Measurements from ENCODE around the gene MAP7D1.
A peak's percentile ranks its signal among the peaks of the same experiment; 100 is the strongest.
"Not testable (repeated sequence)": the region's sequence is repeated elsewhere in the genome, so short reads cannot be mapped to it uniquely, and the experiment has no call there.

Gene MAP7D1

DNA sequence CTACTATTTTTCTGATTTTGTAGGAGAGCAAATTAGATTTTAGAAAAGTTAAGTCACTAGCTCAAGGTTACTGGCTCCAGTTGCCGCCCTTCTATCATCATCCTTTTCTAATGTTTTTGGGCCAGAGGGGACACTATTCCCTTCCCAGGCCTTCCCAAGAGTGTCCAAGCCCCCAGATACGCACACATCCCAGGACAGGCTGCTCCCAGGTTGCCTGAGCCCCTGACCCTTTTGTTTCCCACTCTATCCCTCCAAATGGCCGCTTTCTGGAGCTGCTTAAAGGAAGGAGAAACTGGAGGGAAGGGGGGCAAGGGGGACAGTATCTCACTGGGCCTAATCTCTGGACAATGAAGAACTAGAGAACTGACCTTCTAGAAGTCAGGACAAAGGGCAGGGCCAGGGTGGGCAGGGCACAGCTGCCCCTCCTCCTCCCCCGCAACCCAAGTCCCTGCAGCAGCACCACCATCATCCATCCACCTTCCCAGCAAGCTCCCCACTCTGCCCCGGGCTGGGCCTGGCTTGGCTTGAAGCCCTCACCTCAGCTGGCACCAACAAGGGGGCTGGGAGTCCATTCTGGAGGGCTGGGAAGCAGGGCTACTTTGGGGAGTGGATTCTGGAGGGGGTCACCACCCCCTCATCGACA lies 1.1 kb upstream of the MAP7D1 start:
- no peak for DNase-seq

DNA sequence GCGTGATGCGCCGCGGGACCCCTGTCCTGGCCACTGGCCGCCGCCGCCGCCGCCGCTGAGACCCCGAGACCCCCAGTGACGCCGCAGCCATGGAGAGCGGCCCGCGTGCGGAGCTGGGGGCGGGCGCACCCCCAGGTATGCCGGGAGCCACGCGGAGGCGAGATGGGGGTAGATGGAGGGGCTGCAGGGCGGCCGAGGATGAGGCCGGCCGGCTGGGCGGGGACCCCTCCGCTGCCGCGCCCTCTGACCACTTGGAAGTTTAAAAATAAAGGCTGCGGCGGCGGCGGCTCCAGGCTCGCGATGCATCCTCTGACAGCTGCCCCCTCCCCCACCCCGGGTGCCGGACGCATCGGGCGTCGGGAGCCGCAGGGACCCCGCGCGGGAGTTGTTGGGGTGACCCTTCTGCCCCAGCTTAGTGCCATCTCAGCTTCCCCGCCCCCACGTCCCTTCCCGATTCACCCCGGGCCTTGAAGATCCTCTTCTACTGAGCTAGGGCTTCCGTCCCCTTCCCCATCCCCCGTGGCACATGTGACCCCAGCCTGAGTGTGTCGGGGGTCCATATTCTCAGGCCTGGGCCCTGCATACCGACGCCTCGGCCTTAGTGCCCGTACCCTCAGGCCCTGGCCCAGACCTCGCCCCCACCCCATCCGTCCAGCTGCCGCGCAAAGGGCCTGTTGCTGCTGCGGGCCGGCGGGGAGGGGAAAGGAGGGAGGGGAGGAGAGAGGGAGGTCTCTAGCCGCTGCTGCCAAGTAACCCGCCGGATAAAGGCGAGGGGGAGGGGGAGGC lies 562 bp downstream of the MAP7D1 start:
- DNase-seq, result peak; percentile 68 to 85

DNA sequence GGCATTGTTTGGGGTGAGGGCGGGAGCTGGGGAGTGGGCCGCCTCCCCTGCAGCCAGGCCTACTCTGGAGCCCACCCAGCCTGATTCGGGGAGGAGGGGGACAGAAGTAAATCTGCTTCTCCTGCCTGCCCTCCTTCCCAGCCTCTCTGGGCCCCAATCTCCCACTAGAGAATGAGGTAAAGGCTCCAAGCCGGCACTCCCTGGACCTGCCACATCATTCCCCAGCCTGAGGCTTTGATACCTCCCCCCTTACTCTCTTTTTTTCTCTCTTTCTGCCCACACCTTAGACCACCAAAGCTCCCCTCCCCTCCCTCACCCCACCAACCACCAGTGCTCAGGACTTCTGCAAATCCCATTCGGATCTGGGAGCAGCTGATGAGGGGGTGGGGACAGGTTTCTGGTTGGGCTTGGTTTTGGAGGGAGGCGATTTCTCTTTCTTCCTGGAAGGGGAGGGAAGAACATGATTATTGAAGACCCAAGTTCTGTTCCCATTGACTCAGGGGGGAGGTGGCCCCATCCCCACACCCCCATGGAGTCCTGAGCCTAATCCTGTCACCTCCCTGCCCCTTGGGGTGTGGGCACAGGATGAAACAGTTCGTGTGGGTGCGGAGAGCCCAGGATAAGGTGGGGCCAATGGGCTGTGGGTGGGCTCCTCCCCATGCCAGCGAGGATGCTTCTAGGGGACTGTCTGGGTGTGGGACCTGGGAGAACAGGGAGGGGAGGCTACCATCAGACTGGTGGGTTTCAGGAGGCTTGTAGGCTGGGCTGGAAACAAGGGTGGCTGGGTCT lies 1.3 kb downstream of the MAP7D1 start:
- DNase-seq, result no peak

DNA sequence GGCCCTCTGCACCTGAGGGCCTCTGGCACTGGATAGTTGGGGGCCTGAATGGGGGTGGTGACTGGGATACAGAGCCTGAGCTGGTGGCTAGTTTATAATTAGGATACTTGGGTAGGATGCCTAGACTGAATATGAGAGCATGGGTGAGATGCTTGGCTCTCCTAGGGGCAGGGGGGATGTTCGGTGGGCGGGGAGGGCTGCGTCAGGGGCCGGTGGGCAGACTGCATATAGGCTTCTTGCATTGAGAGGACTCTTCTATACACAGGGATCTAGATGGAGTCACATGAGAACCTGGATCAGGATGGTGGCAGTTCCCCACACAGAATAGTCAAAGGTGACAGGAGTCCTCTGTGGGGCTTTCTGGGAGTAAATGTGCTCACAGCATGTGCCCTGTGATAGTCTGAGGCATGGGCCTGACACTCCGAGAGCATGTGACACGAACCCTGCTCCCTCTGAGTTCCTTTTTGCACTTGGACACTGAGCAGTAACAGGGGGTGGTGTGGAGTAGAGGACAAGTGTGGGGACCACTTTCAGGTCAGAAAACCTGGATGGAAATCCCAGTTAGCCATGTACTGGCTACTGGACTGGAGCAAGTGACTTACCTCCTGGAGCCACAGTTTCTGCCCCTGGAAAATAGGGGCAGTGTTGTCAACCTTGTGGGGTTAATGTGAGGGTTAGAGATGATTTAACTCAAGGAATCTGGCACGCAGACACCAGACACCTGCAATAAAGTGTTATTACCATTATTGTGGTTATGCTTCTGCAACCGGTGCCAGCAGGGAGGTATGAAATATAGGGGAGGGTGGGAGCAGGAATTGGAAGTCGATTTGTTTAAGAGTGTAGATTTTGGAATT lies 2.2 kb downstream of the MAP7D1 start:
- DNase-seq, result no peak

DNA sequence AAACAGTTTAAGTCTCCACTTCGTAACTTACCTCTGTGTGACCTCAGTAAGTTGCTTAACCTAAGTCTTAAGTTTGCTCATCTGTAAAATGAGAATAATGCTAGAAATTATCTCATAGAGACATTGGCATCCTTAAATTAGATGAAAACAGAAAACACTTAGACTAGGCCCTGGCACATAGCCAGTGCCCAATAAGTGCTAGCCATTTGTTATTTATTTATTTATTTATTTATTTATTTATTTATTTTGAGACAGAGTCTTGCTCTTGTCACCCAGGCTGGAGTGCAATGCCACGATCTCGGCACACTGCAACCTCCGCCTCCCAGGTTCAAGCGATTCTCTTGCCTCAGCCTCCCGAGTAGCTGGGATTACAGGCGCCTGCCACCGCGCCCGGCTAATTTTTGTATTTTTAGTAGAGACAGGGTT lies 2.9 kb downstream of the MAP7D1 start:
- not testable (repeated sequence) for DNase-seq

DNA sequence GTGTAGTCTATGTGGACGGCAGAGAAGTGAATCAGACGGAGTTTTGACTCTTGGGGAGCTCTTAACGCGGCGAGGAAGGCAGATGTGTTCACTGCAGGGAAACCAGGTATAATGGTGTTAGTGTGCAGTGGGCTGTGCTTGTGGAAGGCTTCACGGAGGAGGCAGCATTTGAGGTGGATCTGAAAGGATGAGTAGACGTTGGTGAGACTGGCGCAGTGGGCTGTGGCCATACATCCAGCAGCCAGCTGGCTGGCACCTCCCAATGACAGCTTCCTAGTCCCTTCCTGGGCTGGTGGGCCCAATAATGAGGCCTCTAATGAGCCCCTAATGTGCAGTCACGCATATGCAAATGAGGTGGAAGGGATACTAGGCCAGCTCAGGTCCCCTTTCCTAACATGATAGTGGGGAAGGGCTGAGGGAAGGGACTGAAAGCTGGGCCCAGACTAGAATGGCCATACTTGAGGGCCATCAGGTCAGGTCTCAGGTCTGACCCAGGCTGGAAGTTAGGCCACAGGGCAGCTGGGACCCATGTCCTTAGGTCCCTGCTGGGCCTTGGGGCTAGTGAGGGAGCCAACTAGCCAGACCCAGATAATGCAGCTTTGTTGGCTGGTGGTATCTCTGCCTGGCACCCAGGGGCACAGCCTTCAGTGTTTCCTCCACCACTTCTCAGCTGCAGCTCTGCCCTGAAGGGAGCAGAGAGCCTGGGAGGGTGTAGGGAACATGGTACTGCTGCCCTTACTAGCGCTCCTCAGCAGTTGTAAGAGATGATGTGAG lies 3.8 kb downstream of the MAP7D1 start:
- no peak for DNase-seq

DNA sequence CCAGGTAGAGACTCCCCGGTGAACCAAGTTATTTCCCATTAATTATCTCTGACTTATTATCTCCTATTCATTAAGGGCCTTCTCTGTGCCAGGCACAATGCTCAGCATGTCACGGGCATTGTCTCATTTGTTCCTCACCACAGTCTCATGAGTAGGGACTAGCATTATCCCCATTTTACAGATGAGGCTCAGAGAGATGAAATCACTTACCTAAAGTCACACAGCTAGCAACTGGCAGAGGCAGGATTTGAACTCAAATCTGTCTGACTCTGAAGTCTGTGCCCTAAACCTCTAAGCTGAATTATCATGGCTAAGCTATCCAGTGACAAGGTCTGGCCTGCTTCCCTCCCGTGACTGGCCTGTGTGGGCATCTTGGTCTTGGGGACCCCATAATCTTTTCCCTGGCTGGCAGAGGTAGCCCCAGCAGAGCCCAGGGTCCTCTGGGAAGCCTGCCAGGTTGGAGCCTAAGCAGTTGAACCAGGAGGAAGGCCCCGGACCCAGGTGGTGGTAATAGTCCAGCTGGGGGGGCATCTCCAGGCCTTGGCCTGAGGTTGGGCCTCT lies 4.5 kb downstream of the MAP7D1 start:
- no peak for DNase-seq

DNA sequence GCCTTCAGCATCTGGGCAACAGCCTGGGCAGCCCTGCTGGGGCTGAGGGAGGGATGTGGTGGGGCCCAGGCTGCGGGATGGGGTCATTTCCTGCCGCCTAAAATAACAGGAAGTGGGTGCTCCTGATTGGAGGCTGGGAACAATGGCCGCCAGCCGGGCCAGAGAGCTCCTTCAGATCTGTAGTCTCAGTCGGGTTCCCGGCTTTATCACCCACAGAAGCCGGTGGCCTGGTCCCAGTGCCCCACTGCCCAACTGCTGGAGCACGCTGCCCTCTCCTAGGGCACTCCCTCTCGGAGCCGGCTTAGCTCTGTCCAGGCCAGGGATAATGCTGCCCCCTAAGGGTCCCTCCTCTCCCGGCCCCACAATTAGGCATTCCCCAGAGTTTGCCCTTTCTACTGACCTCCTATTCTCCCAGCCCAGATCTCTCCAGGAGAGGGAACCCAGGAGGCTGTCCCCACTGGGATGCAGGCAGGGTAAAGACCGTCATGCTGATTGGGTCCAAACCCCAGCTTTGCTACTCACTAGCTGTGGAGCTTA lies 5.1 kb downstream of the MAP7D1 start:
- DNase-seq, result peak; percentile 67 to 72

DNA sequence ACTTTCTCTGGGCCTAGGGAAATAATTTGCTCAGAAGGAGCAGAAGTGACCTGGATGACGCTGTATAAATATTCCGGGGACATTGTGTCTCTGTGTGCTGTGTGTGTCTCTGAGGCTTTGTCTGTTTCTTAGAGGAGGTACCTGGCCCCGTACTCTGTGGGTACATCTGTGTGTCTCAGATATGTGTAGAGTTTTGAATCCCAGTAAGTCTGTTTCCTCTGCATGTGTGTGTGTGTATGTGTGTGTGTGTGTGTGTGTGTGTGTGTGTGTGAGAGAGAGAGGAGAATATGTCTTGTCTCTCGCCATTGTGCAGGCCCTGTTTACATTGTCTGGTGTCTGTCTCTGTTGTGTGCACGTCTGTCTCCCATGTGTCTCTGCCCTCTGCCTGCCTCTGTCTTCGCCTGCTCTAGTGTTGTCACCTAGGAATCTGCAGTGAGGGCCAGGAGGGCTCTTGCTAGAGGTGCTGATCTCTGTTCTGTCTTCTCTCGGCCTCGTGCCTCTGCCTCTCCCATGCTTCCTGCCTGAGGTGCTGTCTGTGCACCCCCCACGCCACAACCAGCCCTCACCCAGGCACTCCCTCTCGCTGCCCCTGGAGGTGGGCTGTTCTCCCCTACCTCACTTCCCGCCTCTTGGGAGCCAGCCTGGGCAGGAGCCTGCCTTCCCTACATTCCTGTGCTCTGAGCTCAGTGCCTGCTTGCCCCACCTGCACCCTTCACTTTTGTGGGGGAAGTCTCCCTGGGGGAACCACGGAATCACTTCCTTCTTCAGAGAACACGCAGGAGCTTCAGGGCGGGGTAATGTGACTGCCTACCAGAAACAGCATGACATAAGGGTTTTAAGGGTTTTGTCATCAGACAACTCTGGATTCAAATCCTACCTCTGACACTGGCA lies 5.9 kb downstream of the MAP7D1 start:
- no peak for DNase-seq

DNA sequence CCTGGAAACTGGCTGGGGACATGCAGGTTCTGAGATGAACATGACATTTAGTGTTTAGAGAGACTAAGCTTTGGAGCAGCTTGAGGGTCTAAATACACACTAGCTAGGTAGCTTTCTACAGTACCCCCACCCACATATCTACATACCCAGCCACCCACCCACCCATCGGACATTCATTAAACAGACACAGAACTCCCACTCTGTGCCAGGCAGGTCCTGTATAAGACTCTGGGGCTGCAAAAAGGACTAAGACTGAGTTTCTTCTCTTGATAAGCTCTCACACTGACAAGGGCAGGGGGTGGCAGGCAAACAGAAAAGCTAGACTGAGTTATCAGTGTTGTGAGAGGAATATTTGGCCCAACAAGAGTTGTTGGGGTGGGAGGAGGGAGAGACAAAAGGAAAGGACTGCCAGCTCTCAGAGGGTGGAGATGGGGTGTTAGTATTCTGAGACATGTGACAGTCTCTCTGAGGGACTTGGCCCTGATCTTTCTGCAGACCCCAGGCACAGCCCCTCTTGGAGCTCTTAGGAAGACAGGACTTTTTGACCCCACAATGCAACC lies 6.8 kb downstream of the MAP7D1 start:
- DNase-seq, result no peak

DNA sequence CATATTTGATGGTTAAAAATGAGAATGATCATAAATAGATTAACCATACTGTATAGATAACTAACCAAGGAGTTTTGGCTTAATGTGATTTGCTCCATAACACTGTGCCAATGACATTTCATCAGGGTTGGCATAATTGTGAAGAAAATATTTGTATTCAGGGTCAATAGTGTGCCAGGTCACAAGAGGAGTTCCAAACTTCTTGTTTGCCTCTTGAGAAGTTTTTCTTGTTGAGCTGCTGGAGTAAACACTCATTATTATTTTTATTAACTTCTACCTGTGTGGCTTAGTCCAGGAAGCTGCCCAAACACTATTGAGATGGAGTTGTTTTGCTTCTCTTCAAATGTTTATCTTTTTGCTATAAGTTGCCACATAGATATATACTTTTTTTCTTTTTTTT lies 7.5 kb downstream of the MAP7D1 start:
- no peak for DNase-seq

DNA sequence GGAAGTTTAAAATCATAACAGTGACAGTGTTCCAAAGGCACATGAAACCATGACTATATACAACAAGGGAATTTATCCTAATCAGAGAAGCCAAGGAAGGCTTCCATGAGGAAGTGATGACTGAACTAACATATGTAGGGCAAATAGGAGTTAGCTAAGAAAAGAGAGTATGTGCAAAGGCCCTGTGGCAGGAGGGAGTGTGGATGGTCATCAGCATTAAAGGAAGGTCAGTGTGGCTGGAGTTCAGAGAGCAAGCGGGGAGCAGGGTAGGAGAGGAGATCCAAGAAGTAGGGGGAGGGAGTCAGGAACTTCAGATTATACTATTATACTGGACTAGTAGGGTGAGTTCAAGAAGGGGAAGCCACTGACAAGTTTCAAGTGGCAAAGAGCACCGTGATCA lies 8.4 kb downstream of the MAP7D1 start:
- DNase-seq, result no peak

DNA sequence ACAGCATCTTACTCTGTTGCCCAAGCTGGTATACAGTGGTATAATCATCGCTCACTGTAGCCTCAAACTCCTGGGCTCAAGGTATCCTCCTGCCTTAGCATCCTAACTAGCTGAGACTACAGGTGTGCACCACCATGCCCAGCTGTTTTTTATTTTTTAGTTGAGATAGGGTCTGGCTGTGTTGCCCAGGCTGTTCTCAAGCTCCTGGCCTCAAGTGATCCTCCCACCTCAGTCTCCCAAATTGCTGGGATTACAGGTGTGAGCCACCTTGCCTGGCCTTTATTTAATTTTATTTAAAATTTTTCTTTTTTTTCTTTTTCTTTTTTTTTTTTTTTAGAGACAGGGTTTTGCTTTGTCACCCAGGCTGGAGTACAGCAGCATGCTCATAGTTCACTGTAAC lies 9.2 kb downstream of the MAP7D1 start:
- DNase-seq, result no peak

DNA sequence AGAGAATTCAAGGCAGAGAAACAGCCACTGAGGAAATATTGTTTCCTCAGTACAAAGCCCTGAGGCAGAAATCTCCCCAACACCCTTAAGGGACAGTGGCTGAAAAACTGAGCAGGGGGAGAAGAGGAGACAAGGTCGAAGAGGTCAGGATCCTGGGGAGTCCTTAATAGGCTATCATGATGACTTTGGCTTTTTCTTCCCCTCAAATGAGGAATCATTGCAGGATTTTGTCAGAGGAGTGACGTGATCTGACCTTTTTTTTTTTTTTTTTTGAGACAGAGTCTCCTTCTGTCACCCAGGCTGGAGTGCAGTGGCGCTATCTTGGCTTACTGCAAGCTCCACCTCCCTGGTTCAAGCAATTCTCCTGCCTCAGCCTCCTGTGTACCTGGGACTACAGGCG lies 10.2 kb downstream of the MAP7D1 start:
- DNase-seq, result no peak

DNA sequence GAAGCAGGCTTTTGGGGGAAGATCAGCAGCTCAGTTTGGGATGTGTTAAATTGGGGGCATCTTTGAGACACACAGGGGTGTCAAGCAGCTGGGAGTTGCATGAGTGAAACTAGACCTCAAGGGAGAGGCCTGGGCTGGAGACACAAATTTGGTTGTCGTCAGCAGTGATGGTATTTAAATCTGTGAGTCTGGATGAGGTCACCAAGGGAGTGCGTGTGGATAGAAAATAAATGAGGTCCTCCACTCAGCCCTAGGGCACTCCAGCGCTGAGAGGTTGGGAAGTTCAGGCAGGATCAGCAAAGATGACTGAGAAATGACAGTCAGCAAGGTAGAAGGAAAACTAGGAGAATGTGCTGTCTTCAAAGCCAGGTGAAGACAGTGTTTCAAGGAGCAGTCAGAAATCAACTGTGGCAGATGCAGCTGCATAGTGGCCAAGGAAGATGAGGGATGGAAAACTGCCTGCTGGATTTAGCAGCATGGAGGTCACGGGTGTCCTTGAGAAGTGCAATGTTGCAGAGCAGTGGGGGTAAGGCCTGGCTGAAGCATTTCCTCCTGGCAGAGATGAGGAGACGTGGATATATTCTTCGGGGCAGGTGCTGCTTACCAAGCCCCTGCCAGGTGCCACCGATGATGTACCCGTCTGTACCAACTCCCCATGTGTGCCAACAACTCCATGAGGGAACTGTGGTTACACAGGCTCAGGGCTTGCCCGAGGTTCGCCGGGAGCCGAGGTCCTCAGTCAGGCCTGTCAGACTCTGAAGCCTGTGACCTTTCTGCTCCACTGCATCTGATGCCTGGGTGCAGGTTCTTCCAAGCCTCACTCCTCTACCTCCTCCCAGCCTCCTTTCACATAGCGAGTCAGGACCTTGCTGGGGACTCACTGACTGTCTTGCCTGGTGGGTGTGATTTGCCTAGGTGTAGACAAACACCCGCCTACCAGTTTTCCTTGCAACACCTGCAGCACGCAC lies 11.3 kb downstream of the MAP7D1 start:
- no peak for DNase-seq

DNA sequence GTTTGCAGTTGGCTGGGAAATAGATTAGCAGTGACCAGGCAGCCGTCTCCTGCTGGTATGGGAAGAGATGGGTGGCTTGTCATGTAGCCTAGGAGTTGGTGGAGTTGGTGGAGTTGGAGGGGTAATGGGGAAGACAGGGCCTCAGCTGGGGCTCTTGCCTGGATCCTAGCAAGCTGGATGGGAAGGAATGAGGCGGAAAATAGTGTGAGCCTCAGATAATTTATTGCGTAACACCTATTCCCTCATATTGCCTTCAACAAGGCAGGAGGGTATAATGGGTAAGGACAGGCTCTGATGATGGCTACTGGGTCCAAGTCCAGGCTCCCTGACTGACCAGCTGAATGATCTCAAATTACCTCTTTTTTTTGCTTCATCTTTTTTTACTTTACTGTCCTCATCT lies 12.6 kb downstream of the MAP7D1 start:
- DNase-seq, result no peak

DNA sequence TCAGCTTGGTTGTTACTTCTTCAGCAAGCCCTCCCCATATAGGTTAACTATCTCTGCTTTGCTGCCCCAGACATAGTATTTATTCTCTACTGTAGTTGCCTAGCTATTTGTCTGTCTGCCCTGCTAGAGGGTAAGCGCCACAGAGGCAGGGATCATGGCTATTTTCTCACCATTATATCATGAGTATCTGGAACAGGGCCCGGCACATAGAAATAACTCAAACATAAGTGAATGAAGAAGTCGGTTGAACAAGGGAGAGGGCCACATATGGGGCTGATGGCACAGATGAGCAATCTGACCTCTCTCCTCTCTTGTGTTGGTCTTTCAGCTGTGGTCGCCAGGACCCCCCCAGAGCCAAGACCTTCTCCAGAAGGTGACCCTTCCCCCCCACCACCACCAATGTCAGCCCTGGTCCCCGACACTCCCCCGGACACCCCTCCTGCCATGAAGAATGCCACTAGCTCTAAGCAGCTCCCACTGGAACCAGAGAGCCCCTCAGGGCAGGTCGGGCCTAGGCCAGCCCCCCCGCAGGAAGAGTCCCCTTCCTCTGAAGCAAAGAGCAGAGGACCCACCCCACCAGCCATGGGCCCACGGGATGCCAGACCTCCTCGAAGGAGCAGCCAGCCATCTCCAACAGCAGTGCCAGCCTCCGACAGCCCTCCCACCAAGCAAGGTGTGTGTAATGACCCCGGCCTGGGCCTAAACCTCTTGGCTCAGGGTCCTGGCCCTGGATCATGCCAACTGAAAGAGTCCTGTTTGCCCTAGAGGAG lies 14.9 kb downstream of the MAP7D1 start:
- no peak for DNase-seq

Data from NCI-H2081 (cell line).